ENCODE measurements around the gene CDK16. TPM values are rescaled to one million over a fixed set of nuclear protein-coding genes. Genes with fewer than 3 reads are reported as not detected.

Gene CDK16
- total and polyA plus RNA-seq, 4 experiments from 2014 or later: 1.6 to 57.4 (median 38.7) TPM

GRCh38 chrX:47172971-47173792 is 45.3 kb upstream of the CDK16 start:
- peaks cover 25% of the 10 kb centered on the region for H3K36me3 ChIP-seq (ENCODE audit: insufficient read depth, low read length)
- H3K4me1 Mint-ChIP-seq: no peaks in the 10 kb centered on the region
- POLR2A ChIA-PET (ENCODE audit: partially characterized antibody): interaction anchor here (1.5 to 2.0 kb wide), 2 partner anchors 18 to 28 kb away, joined by 3 to 7 read pairs; partner anchors contain the start of gene RBM10
- peaks cover 21 to 30% of the 10 kb centered on the region in 2 donors for H3K36me3 Mint-ChIP-seq
- no peak overlapping the region for H3K4me3 Mint-ChIP-seq
- no peaks in the 10 kb centered on the region for H3K27me3 Mint-ChIP-seq
- H3K9me3 Mint-ChIP-seq: peaks cover 0 to 1% (median 0%) of the 10 kb centered on the region in 8 donors
- no peaks in the 10 kb centered on the region for H3K27me3 ChIP-seq (ENCODE audit: insufficient read depth, low read length)
- H3K27ac Mint-ChIP-seq: no peak overlapping the region
- CTCF ChIA-PET (ENCODE audit: partially characterized antibody): no interaction called here
- no peak overlapping the region for H3K4me3 ChIP-seq (ENCODE audit: low read length in 2 of 2)
- DNase-seq: no peak
- no peaks in the 10 kb centered on the region for H3K9me3 ChIP-seq (ENCODE audit: control insufficient read depth in 1 of 2, low read length in 2 of 2)
- H3K4me1 ChIP-seq (ENCODE audit: insufficient read depth, low read length): no peaks in the 10 kb centered on the region
- intact Hi-C loops (cut with micrococcal nuclease): no loop called here
- H3K27ac ChIP-seq (ENCODE audit: low read depth, low read length): no peak overlapping the region

- CTCF ChIA-PET (ENCODE audit: partially characterized antibody): no interaction called here
- H3K4me1 ChIP-seq (ENCODE audit: insufficient read depth, low read length): no peaks in the 10 kb centered on the region
- Mint-ChIP-seq H3K4me1 (no peaks in the 10 kb centered on the region), H3K36me3 (peaks cover 21 to 29% of the 10 kb centered on the region in 2 donors), H3K4me3 (no peak overlapping the region), H3K27me3 (no peaks in the 10 kb centered on the region), H3K27ac (no peak overlapping the region), H3K9me3 (peaks cover 0 to 1% (median 0%) of the 10 kb centered on the region in 8 donors)
- H3K27me3 ChIP-seq (ENCODE audit: insufficient read depth, low read length): no peaks in the 10 kb centered on the region
- no peak overlapping the region for H3K4me3 ChIP-seq (ENCODE audit: low read length in 2 of 2)
- POLR2A ChIA-PET (ENCODE audit: partially characterized antibody): interaction anchor here (2.0 kb wide), 1 partner anchor 16 kb away, joined by 7 read pairs; no protein-coding TSS in a partner anchor
- intact Hi-C loops (cut with micrococcal nuclease): no loop called here
- H3K9me3 ChIP-seq (ENCODE audit: control insufficient read depth in 1 of 2, low read length in 2 of 2): no peaks in the 10 kb centered on the region
- H3K27ac ChIP-seq (ENCODE audit: low read depth, low read length): no peak overlapping the region
- DNase-seq: no peak
- peaks cover 35% of the 10 kb centered on the region for H3K36me3 ChIP-seq (ENCODE audit: insufficient read depth, low read length)
Measured at GRCh38 chrX:47174376-47174775, 44.1 kb upstream of the CDK16 start.

GRCh38 chrX:47174846-47175587 is 43.5 kb upstream of the CDK16 start:
- ChIA-PET CTCF (ENCODE audit: partially characterized antibody) (no interaction called here), POLR2A (ENCODE audit: partially characterized antibody) (no interaction called here)
- Mint-ChIP-seq H3K9me3 (peaks cover 0 to 1% (median 0%) of the 10 kb centered on the region in 8 donors), H3K4me3 (no peak overlapping the region), H3K4me1 (no peaks in the 10 kb centered on the region), H3K36me3 (peaks cover 21 to 32% of the 10 kb centered on the region in 2 donors), H3K27me3 (no peaks in the 10 kb centered on the region), H3K27ac (no peak overlapping the region)
- Histone ChIP-seq H3K4me1 (ENCODE audit: insufficient read depth, low read length) (no peaks in the 10 kb centered on the region), H3K36me3 (ENCODE audit: insufficient read depth, low read length) (peaks cover 36% of the 10 kb centered on the region), H3K4me3 (ENCODE audit: low read length in 2 of 2) (no peak overlapping the region), H3K27ac (ENCODE audit: low read depth, low read length) (no peak overlapping the region), H3K27me3 (ENCODE audit: insufficient read depth, low read length) (no peaks in the 10 kb centered on the region), H3K9me3 (ENCODE audit: control insufficient read depth in 1 of 2, low read length in 2 of 2) (no peaks in the 10 kb centered on the region)
- intact Hi-C loops (cut with micrococcal nuclease): no loop called here
- no peak for DNase-seq

GRCh38 chrX:47175588-47175980 is 42.9 kb upstream of the CDK16 start:
- H3K9me3 Mint-ChIP-seq: peaks cover 0 to 1% (median 0%) of the 10 kb centered on the region in 8 donors
- no peaks in the 10 kb centered on the region for H3K27me3 Mint-ChIP-seq
- peaks cover 36% of the 10 kb centered on the region for H3K36me3 ChIP-seq (ENCODE audit: insufficient read depth, low read length)
- ChIA-PET POLR2A (ENCODE audit: partially characterized antibody) (no interaction called here), CTCF (ENCODE audit: partially characterized antibody) (no interaction called here)
- H3K4me3 Mint-ChIP-seq: no peak overlapping the region
- intact Hi-C loops (cut with micrococcal nuclease): no loop called here
- H3K36me3 Mint-ChIP-seq: peaks cover 21 to 33% of the 10 kb centered on the region in 2 donors
- H3K4me1 Mint-ChIP-seq: no peaks in the 10 kb centered on the region
- no peak overlapping the region for H3K27ac ChIP-seq (ENCODE audit: low read depth, low read length)
- H3K9me3 ChIP-seq (ENCODE audit: control insufficient read depth in 1 of 2, low read length in 2 of 2): no peaks in the 10 kb centered on the region
- no peak overlapping the region for H3K4me3 ChIP-seq (ENCODE audit: low read length in 2 of 2)
- H3K27ac Mint-ChIP-seq: peak overlapping the region in 1 of 7 donors; percentile 75
- H3K27me3 ChIP-seq (ENCODE audit: insufficient read depth, low read length): no peaks in the 10 kb centered on the region
- no peak for DNase-seq
- no peaks in the 10 kb centered on the region for H3K4me1 ChIP-seq (ENCODE audit: insufficient read depth, low read length)

GRCh38 chrX:47176101-47176740 is 42.3 kb upstream of the CDK16 start:
- POLR2A ChIA-PET (ENCODE audit: partially characterized antibody): no interaction called here
- no peaks in the 10 kb centered on the region for H3K9me3 ChIP-seq (ENCODE audit: control insufficient read depth in 1 of 2, low read length in 2 of 2)
- Mint-ChIP-seq H3K27me3 (no peaks in the 10 kb centered on the region), H3K27ac (no peak overlapping the region), H3K9me3 (peaks cover 0 to 1% (median 0%) of the 10 kb centered on the region in 8 donors), H3K4me1 (no peaks in the 10 kb centered on the region), H3K36me3 (peaks cover 21 to 35% of the 10 kb centered on the region in 2 donors), H3K4me3 (no peak overlapping the region)
- no peak overlapping the region for H3K27ac ChIP-seq (ENCODE audit: low read depth, low read length)
- no peaks in the 10 kb centered on the region for H3K4me1 ChIP-seq (ENCODE audit: insufficient read depth, low read length)
- H3K36me3 ChIP-seq (ENCODE audit: insufficient read depth, low read length): peaks cover 41% of the 10 kb centered on the region
- no peaks in the 10 kb centered on the region for H3K27me3 ChIP-seq (ENCODE audit: insufficient read depth, low read length)
- intact Hi-C loops (cut with micrococcal nuclease): no loop called here
- CTCF ChIA-PET (ENCODE audit: partially characterized antibody): no interaction called here
- H3K4me3 ChIP-seq (ENCODE audit: low read length in 2 of 2): no peak overlapping the region
- DNase-seq: no peak

- Mint-ChIP-seq H3K4me1 (no peaks in the 10 kb centered on the region), H3K9me3 (no peaks in the 10 kb centered on the region), H3K4me3 (no peak overlapping the region), H3K27ac (peak overlapping the region in 2 of 7 donors; percentile 12 to 64), H3K27me3 (no peaks in the 10 kb centered on the region), H3K36me3 (peaks cover 16 to 37% of the 10 kb centered on the region in 2 donors)
- intact Hi-C loops (cut with micrococcal nuclease): no loop called here
- H3K27me3 ChIP-seq (ENCODE audit: insufficient read depth, low read length): no peaks in the 10 kb centered on the region
- ChIA-PET CTCF (ENCODE audit: partially characterized antibody) (no interaction called here), POLR2A (ENCODE audit: partially characterized antibody) (no interaction called here)
- no peak for DNase-seq
- no peaks in the 10 kb centered on the region for H3K9me3 ChIP-seq (ENCODE audit: control insufficient read depth in 1 of 2, low read length in 2 of 2)
- no peaks in the 10 kb centered on the region for H3K4me1 ChIP-seq (ENCODE audit: insufficient read depth, low read length)
- no peak overlapping the region for H3K27ac ChIP-seq (ENCODE audit: low read depth, low read length)
- no peak overlapping the region for H3K4me3 ChIP-seq (ENCODE audit: low read length in 2 of 2)
- peaks cover 49% of the 10 kb centered on the region for H3K36me3 ChIP-seq (ENCODE audit: insufficient read depth, low read length)
Measured at GRCh38 chrX:47177079-47177478, 41.4 kb upstream of the CDK16 start.

GRCh38 chrX:47178337-47178736 is 40.1 kb upstream of the CDK16 start:
- Mint-ChIP-seq H3K27me3 (no peaks in the 10 kb centered on the region), H3K36me3 (peaks cover 16 to 40% of the 10 kb centered on the region in 2 donors), H3K9me3 (no peaks in the 10 kb centered on the region), H3K4me1 (no peaks in the 10 kb centered on the region), H3K4me3 (no peak overlapping the region), H3K27ac (peak overlapping the region in 2 of 7 donors; percentile 11 to 66)
- Histone ChIP-seq H3K4me3 (ENCODE audit: low read length in 2 of 2) (no peak overlapping the region), H3K27me3 (ENCODE audit: insufficient read depth, low read length) (no peaks in the 10 kb centered on the region), H3K9me3 (ENCODE audit: control insufficient read depth in 1 of 2, low read length in 2 of 2) (no peaks in the 10 kb centered on the region), H3K27ac (ENCODE audit: low read depth, low read length) (no peak overlapping the region), H3K4me1 (ENCODE audit: insufficient read depth, low read length) (no peaks in the 10 kb centered on the region), H3K36me3 (ENCODE audit: insufficient read depth, low read length) (peaks cover 49% of the 10 kb centered on the region)
- intact Hi-C loops (cut with micrococcal nuclease): no loop called here
- CTCF ChIA-PET (ENCODE audit: partially characterized antibody): no interaction called here
- POLR2A ChIA-PET (ENCODE audit: partially characterized antibody): no interaction called here
- DNase-seq: no peak
